ENCODE measurements around the gene STAM2.

The STAM2 gene

GRCh38 chr2:152067823-152068222 lies 107.7 kb downstream of the STAM2 start:
- no peak for DNase-seq
